ENCODE data around the gene KIAA0825. TPM values are rescaled to one million over a fixed set of nuclear protein-coding genes. Genes with fewer than 3 reads are reported as not detected.

KIAA0825 gene
- total RNA-seq, 1 donor from 2014 or later, result 0.28 TPM

DNA sequence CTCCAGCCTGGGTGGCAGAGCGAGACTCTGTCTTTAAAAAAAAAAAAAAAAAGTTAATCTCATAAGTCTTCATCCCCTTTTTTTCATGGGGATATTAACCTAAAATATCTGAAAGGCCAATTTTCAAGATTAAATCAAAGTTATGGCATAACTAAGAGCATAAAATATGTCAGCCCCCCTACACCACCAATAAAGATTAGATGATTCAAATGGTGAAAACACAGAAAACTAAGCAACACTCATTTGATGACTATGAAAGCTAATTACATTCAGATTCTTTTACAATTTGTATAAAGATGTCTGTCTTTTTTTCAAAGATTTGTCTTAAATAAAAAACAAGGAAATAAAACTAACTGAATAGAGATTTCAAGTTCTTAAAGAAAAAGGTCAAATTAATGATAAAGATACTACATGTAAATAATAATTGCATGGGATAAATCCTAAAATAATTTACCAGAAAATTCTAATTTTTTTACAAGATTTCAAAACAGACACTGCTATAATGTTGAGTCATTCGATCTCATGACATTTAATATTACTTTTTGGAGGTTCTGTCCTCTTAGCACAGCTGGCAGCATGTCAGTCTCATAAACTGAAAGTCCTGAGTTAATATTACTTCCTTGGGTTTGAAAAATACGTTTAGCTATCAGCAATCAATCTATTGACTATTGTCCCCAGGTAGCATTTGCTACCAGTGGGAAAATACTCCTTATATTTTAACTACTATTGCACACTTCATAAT is 112.9 kb downstream of the KIAA0825 start:
- DNase-seq, result no peak
- Mint-ChIP-seq H3K27ac (no peak overlapping the region), H3K9me3 (no peaks in the 10 kb centered on the region), H3K36me3 (ENCODE audit: low read depth) (no peaks in the 10 kb centered on the region), H3K4me3 (no peak overlapping the region), H3K27me3 (no peaks in the 10 kb centered on the region), H3K4me1 (no peaks in the 10 kb centered on the region)
- intact Hi-C loops (cut with micrococcal nuclease), result no loop called here

DNA sequence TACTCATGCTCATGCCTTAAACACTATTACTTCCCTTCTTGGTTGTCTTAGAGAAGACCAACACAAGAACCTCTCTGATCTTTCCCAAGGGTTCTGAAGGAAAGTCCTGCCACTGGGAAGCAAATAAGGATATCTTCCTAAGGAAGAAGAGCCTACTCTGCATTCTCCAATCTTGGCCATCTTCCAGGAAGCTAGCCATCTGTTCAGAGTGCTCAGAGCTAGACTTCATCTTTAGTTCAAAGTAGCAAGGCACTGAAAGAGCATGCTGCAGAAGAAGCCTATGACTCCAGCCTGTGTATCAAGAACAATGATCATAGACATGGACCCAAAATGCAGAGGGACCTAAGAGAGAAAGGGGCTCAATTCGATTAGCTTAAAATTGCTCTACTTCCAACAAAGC is 114.7 kb downstream of the KIAA0825 start:
- Mint-ChIP-seq H3K36me3 (ENCODE audit: low read depth) (no peaks in the 10 kb centered on the region), H3K27ac (no peak overlapping the region), H3K9me3 (no peaks in the 10 kb centered on the region), H3K4me1 (no peaks in the 10 kb centered on the region), H3K4me3 (no peak overlapping the region), H3K27me3 (no peaks in the 10 kb centered on the region)
- intact Hi-C loops (cut with micrococcal nuclease), result no loop called here
- DNase-seq, result no peak

DNA sequence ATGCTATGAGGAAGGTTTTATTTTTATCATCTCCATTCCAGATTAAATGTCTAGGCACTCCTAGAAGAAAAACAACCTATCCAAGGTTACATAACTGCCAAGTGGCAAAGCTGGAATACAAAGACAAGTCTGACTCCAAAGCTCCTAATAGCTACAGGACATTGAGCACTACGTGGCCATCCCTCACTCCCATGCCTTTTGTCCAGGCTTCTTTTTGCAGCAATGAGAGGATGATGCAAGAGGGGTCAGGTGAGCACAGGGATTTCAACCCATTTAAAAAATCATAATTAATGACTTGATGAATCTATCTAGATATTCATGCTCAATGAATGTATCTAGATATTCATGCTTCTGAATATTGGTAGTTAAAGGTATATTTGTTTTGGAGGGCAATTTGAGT is 117.0 kb downstream of the KIAA0825 start:
- Mint-ChIP-seq H3K36me3 (ENCODE audit: low read depth) (no peaks in the 10 kb centered on the region), H3K27ac (no peak overlapping the region)

DNA sequence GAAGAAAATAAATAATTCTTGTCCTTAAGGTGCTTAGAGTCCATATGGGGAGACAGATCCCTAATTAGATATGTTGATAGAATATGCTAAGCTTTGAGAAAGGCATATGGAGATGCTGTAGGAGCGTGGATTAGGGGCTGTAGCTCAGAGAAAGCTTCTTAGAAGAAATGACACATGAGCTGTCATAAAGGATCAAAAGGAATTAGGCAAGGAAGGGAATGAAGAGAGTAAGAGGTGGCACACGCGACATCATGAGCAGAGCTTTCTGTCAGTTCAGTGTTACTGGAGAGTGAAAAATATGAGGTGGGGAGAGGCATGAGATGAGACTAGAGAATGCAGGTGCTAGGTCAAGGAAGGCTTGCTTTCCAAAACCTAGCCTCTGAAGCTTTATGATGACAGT is 118.6 kb downstream of the KIAA0825 start:
- H3K36me3 Mint-ChIP-seq (ENCODE audit: low read depth), result no peaks in the 10 kb centered on the region
- H3K4me1 Mint-ChIP-seq, result no peaks in the 10 kb centered on the region
- no peaks in the 10 kb centered on the region for H3K9me3 Mint-ChIP-seq
- H3K27me3 Mint-ChIP-seq, result no peaks in the 10 kb centered on the region
- H3K27ac Mint-ChIP-seq, result no peak overlapping the region
- intact Hi-C loops (cut with micrococcal nuclease), result no loop called here
- DNase-seq, result no peak
- H3K4me3 Mint-ChIP-seq, result no peak overlapping the region

More for the DNA sequence above, 117.0 kb downstream of the KIAA0825 start:
- Mint-ChIP-seq H3K4me1 (no peaks in the 10 kb centered on the region), H3K27me3 (no peaks in the 10 kb centered on the region), H3K4me3 (no peak overlapping the region), H3K9me3 (no peaks in the 10 kb centered on the region)
- no peak for DNase-seq
- intact Hi-C loops (cut with micrococcal nuclease), result no loop called here

DNA sequence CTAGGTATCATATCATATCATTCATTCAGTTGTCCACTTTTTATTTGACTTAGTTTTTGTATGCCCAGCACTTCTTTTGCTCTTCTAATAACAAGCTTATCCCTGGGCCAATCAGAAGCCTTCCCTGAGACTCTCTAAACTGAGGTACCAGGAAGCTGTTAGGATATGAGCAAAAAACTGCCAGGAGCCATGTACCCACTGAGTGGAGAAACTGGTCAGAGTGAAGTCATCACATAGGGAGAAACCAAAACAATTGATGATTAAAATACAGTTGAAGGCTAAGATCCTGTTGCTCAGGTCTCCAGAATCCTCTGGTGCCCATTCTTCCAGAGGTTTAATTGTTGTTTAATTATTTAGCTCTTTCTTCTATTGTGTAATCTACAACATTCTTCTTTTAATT is 120.2 kb downstream of the KIAA0825 start:
- H3K4me3 Mint-ChIP-seq, result no peak overlapping the region
- intact Hi-C loops (cut with micrococcal nuclease), result no loop called here
- no peaks in the 10 kb centered on the region for H3K36me3 Mint-ChIP-seq (ENCODE audit: low read depth)
- no peak for DNase-seq
- H3K27me3 Mint-ChIP-seq, result no peaks in the 10 kb centered on the region
- H3K9me3 Mint-ChIP-seq, result no peaks in the 10 kb centered on the region
- no peak overlapping the region for H3K27ac Mint-ChIP-seq
- H3K4me1 Mint-ChIP-seq, result no peaks in the 10 kb centered on the region

DNA sequence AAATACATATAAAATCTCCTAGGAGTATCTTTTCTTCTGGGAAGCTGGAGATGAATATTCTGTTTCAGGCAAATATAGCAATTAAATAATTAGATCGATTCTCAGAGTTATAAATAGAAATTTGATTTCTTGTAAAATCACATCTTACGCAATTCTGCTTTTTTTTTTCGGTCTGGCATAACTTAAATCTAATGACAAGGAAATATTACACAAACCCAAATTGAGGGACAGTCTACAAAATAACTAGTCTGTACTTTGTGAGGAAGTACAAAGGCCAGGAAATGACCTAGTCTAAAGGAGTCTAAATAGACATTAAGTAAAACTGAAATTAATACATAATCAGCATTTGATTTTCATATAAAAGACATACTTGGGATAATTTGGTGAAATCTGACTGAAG is 133.3 kb downstream of the KIAA0825 start:
- no peaks in the 10 kb centered on the region for H3K36me3 Mint-ChIP-seq (ENCODE audit: low read depth)
- no peaks in the 10 kb centered on the region for H3K4me1 Mint-ChIP-seq
- H3K27ac Mint-ChIP-seq, result no peak overlapping the region
- H3K27me3 Mint-ChIP-seq, result no peaks in the 10 kb centered on the region
- no peak for DNase-seq
- intact Hi-C loops (cut with micrococcal nuclease), result no loop called here
- no peaks in the 10 kb centered on the region for H3K9me3 Mint-ChIP-seq
- no peak overlapping the region for H3K4me3 Mint-ChIP-seq

DNA sequence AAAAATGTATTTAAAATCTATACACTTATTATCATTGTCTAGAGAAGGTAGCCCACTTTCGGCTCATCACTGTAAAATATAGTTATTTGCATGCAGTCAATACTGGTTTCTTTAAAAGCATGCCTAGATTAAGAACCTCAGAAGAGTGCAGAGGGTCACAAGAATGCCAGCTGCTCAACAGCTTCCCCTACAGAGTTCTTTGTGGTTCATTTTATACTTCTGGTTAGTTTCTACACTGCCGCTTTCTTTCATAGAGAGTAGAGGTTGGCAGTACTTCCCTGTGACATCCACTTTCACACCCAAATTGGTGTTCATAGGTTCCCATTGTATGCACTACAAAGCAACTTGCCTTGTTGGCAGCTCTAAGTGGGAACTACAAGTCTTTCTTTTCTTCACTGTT is 137.3 kb downstream of the KIAA0825 start:
- Mint-ChIP-seq H3K27ac (no peak overlapping the region), H3K9me3 (no peaks in the 10 kb centered on the region), H3K27me3 (no peaks in the 10 kb centered on the region)

DNA sequence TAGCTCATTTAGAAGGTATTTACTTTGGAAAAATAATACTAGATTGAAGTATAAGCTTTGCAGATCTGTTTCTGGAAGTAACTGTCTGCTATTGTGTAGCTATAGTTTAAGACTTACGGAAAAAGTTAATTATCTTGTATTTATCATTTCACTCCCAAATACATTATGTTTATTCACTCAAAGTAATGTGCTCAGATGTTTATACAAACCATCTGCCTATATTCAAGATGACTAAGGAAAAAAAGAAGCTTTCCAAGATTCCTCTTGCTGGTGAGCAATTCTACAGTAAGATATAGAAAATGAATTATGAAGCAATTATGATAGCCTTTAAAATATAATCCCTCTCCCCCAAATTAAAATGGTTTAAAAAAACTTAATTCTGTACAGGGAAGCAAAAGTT is 137.9 kb downstream of the KIAA0825 start:
- Mint-ChIP-seq H3K4me1 (no peaks in the 10 kb centered on the region), H3K4me3 (no peak overlapping the region), H3K27ac (no peak overlapping the region), H3K36me3 (ENCODE audit: low read depth) (no peaks in the 10 kb centered on the region), H3K27me3 (no peaks in the 10 kb centered on the region), H3K9me3 (no peaks in the 10 kb centered on the region)
- DNase-seq, result no peak
- intact Hi-C loops (cut with micrococcal nuclease), result no loop called here

More for the DNA sequence above, 137.3 kb downstream of the KIAA0825 start:
- DNase-seq, result no peak
- Mint-ChIP-seq H3K4me1 (no peaks in the 10 kb centered on the region), H3K4me3 (no peak overlapping the region), H3K36me3 (ENCODE audit: low read depth) (no peaks in the 10 kb centered on the region)
- intact Hi-C loops (cut with micrococcal nuclease), result no loop called here

DNA sequence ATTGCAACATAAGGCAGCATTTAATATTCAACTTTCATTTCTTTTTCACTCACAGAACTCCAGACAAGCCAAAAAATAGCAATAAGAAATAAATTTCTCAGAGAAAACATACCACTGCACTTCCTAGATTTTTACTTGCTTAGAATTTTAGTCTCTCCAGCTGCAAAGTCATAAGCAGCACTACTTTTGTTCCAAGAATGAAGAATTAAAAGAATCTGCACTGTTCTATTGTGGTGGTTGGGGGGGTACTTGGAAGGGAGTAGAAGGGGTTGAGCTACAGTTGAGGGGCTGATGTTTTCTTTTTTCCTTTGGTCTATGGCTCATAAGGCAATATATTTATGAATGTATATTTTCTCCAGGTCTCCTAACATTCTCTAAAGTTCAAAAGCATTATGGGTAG is 144.5 kb downstream of the KIAA0825 start:
- Mint-ChIP-seq H3K27ac (no peak overlapping the region), H3K36me3 (ENCODE audit: low read depth) (no peaks in the 10 kb centered on the region), H3K4me3 (no peak overlapping the region), H3K9me3 (no peaks in the 10 kb centered on the region), H3K27me3 (no peaks in the 10 kb centered on the region), H3K4me1 (no peaks in the 10 kb centered on the region)
- intact Hi-C loops (cut with micrococcal nuclease), result no loop called here
- DNase-seq, result no peak

DNA sequence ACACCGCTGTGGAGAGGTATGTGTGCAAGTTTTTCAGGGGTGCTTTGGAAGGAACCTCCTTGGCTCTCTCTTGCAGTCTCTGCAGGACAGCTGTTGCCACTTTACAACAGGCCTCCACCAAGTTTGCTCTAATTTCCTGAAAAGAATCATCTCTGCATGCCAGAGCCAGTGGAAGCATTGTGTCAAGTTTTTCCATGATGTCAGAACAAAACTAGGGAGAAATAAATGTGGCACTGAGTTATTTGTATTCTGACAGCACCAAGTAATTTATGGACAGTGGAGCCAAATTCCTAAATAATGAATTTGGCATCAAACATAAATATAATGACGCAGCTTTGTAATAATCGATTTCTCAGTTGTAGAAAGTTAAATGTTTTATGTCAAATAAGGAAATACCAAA is 146.9 kb downstream of the KIAA0825 start:
- H3K27me3 Mint-ChIP-seq, result no peaks in the 10 kb centered on the region
- H3K27ac Mint-ChIP-seq, result no peak overlapping the region
- H3K4me1 Mint-ChIP-seq, result no peaks in the 10 kb centered on the region
- no peak overlapping the region for H3K4me3 Mint-ChIP-seq
- DNase-seq, result no peak
- no peaks in the 10 kb centered on the region for H3K36me3 Mint-ChIP-seq (ENCODE audit: low read depth)
- intact Hi-C loops (cut with micrococcal nuclease), result no loop called here
- no peaks in the 10 kb centered on the region for H3K9me3 Mint-ChIP-seq

DNA sequence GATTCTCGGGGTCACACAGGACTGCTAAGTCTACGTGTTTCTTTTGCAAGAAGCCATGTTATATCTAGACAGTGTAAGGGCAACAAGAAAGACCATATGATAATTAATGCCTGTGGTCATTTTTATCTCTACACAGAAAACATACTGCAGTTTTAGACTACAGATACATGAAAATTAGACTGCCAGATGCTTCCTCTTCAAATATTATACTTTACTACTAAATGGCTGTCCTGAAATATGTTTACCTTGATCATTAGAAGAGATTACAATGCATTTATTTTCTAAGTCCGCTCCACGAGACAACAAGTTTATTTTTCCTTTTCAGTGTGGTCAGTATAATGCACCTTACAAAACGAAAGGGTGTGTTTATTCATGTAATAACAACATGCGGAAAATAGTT is 147.6 kb downstream of the KIAA0825 start:
- intact Hi-C loops (cut with micrococcal nuclease), result no loop called here

DNA sequence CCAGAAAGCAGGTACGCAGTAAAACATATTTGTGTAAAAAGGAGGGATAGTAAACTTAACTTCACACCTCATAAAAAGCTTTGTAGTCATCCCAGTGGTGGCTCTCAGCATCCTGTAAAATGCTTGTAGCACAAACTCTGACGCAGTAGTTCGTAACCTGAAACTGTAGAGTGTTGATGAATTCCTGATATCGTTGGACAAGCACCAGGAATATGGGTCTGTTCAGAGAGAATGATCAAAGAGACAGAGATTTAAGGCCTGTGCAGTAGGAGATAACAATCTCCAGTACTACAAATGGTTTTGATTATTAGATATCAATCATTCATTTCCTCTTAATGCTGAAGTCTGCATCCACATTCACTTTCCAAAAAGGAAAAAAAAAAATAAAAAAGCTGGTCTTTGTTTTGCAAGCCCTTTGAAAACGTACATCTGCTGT is 148.5 kb downstream of the KIAA0825 start:
- no peaks in the 10 kb centered on the region for H3K36me3 Mint-ChIP-seq (ENCODE audit: low read depth)
- no peaks in the 10 kb centered on the region for H3K27me3 Mint-ChIP-seq
- H3K27ac Mint-ChIP-seq, result no peak overlapping the region
- intact Hi-C loops (cut with micrococcal nuclease), result no loop called here
- DNase-seq, result no peak
- no peaks in the 10 kb centered on the region for H3K4me1 Mint-ChIP-seq
- no peak overlapping the region for H3K4me3 Mint-ChIP-seq
- H3K9me3 Mint-ChIP-seq, result no peaks in the 10 kb centered on the region

More for the DNA sequence above, 147.6 kb downstream of the KIAA0825 start:
- no peak for DNase-seq
- Mint-ChIP-seq H3K9me3 (no peaks in the 10 kb centered on the region), H3K36me3 (ENCODE audit: low read depth) (no peaks in the 10 kb centered on the region), H3K27me3 (no peaks in the 10 kb centered on the region), H3K4me3 (no peak overlapping the region), H3K27ac (no peak overlapping the region), H3K4me1 (no peaks in the 10 kb centered on the region)

DNA sequence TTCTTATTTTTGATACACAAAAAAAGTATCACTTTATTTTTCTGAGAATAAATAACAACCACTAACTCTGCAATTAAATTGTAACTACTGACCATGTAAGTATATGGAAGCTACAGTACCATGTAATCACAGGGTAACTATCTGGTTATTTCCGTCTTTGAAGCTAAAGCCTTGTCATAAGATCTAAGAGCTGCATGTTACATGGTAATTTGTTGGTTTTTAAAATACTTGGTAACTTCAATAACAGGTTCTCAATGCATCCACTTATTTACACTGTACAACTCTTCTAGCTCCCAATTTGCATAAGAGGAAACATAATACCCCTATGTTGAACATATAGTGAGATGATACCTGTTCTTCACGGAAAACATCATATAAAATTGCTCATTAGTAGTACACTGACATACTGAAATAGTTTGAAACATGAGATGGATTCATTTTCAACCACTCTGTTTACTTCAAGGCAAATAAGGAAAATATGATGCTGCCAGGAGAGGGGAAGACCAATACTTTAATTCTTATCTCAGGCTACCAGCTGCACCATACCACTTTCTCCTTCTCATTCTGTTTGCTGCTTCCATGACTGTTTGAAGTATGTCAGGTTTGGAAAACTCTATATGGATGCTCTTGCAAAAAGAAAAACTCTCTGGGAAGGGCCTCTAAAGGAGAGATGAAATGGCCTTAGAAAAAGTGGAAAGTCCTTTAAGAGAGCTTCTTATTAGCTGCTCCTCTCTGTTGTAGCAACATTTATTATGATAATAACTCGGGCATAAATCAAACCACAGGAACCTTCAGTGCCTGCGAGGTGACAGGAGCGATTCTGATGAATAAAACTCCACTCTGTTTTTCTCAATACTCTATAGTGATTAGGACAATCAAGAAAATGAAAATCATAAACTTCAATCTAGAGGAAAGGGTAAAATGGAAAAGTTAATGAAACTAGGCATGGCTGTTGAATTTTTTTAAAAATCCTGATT is 150.2 kb downstream of the KIAA0825 start:
- intact Hi-C loops (cut with micrococcal nuclease), result no loop called here
- H3K27ac Mint-ChIP-seq, result no peak overlapping the region
- H3K4me3 Mint-ChIP-seq, result no peak overlapping the region
- H3K27me3 Mint-ChIP-seq, result no peaks in the 10 kb centered on the region
- DNase-seq, result no peak
- no peaks in the 10 kb centered on the region for H3K36me3 Mint-ChIP-seq (ENCODE audit: low read depth)
- H3K4me1 Mint-ChIP-seq, result no peaks in the 10 kb centered on the region
- no peaks in the 10 kb centered on the region for H3K9me3 Mint-ChIP-seq

DNA sequence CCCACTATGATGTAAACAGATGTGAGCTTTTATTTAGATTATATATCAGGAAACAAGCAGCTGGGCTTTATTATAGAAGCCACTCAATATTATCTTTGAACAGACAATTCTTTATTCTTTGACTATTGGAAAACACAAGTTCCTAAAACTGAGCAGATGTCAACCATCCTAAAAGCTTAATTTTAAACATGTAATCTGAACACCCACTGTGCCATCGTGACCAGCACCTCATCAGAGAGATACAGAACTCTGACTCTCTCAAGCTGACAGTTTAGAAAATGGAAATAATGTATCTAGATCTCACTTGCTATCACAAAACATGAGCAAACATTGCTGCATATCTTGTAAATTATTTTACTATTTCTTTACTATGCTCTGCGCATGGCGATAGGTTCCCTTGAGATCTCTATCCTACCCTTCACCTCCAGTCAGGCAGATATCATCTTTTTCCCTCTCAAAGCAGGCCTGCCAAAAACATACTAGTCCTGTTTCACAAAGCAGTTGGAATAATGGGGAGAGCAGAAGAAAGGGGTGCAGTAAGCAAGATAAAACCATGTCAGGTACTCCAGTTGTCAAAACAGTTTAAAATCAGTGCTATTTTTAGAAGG is 151.0 kb downstream of the KIAA0825 start:
- no peaks in the 10 kb centered on the region for H3K27me3 Mint-ChIP-seq
- no peaks in the 10 kb centered on the region for H3K4me1 Mint-ChIP-seq
- no peak overlapping the region for H3K27ac Mint-ChIP-seq
- no peaks in the 10 kb centered on the region for H3K9me3 Mint-ChIP-seq
- DNase-seq, result no peak
- no peaks in the 10 kb centered on the region for H3K36me3 Mint-ChIP-seq (ENCODE audit: low read depth)
- intact Hi-C loops (cut with micrococcal nuclease), result no loop called here
- H3K4me3 Mint-ChIP-seq, result no peak overlapping the region
